Mesendoderm (in vitro differentiated cells): ENCODE results near the gene PPP1CC.
A peak's percentile ranks its signal among the peaks of the same experiment; 100 is the strongest.

ENCODE experiments used
- DNase-seq: peaks from one replicate; pipeline ENCODE4 v3.0.0; 2013
- H2AK5ac ChIP-seq: 2 replicates; pipeline ENCODE4 v1.6.1; 2013; ENCODE audit warnings: low read length, inconsistent platforms
- H2BK120ac ChIP-seq: 2 replicates; pipeline ENCODE4 v1.6.1; 2013; ENCODE audit warnings: low read depth, mild to moderate bottlenecking, low read length, moderate library complexity, mixed read lengths
- H2BK15ac ChIP-seq: replicated peaks from 2 replicates; pipeline ENCODE4 v1.6.1; 2013; ENCODE audit warnings: low read depth, mild to moderate bottlenecking, moderate library complexity
- H2BK5ac ChIP-seq: 2 replicates; pipeline ENCODE4 v1.6.1; 2013; ENCODE audit warnings: low read length, inconsistent platforms
- H3K18ac ChIP-seq: 2 replicates; pipeline ENCODE4 v1.6.1; 2013; ENCODE audit warnings: mild to moderate bottlenecking, low read length, mixed read lengths
- H3K23ac ChIP-seq: one replicate; pipeline ENCODE4 v1.6.1; 2013; ENCODE audit warnings: low read length
- H3K27ac ChIP-seq: 2 replicates; pipeline ENCODE4 v1.5.1; 2013; ENCODE audit warnings: low read depth, mild to moderate bottlenecking, inconsistent platforms, low read length, moderate library complexity
- H3K27me3 ChIP-seq: 2 replicates; pipeline ENCODE4 v1.6.1; 2013; ENCODE audit warnings: low read length, control low read depth, mild to moderate bottlenecking, inconsistent platforms; ENCODE audit not compliant: insufficient read depth, poor library complexity
- H3K36me3 ChIP-seq: 2 replicates; pipeline ENCODE4 v1.6.1; 2013; ENCODE audit warnings: low read length, inconsistent platforms; ENCODE audit not compliant: control insufficient read depth, insufficient read depth
- H3K4ac ChIP-seq: one replicate; pipeline ENCODE4 v1.6.1; 2013; ENCODE audit warnings: low read depth, mild to moderate bottlenecking, low read length, moderate library complexity
- H3K4me1 ChIP-seq: 2 replicates; pipeline ENCODE4 v1.6.1; 2013; ENCODE audit warnings: low read depth, low read length, inconsistent platforms; ENCODE audit not compliant: control insufficient read depth
- H3K4me2 ChIP-seq: 2 replicates; pipeline ENCODE4 v1.6.1; 2013; ENCODE audit warnings: low read length
- H3K4me3 ChIP-seq: 2 replicates; pipeline ENCODE4 v1.5.1; 2013; ENCODE audit warnings: mild to moderate bottlenecking, low read length
- H3K56ac ChIP-seq: one replicate; pipeline ENCODE4 v1.6.1; 2013; ENCODE audit warnings: low read length
- H3K79me1 ChIP-seq: 2 replicates; pipeline ENCODE4 v1.6.1; 2013; ENCODE audit warnings: low read length, inconsistent platforms
- H3K79me2 ChIP-seq: 2 replicates; pipeline ENCODE4 v1.6.1; 2013; ENCODE audit warnings: mild to moderate bottlenecking, low read length; ENCODE audit not compliant: control insufficient read depth, insufficient read depth
- H3K9ac ChIP-seq: 2 replicates; pipeline ENCODE4 v1.6.1; 2013; ENCODE audit warnings: low read length, inconsistent platforms
- H4K5ac ChIP-seq: one replicate; pipeline ENCODE4 v1.6.1; 2013; ENCODE audit warnings: low read length
- H4K8ac ChIP-seq: one replicate; pipeline ENCODE4 v1.6.1; 2013; ENCODE audit warnings: low read depth, mild to moderate bottlenecking, control low read depth, low read length, moderate library complexity
- WGBS: extraction: QIAGEN DNeasy Blood & Tissue Kit; methylation state at CpG from one replicate; pipeline ENCODE4 v1.1.7; 2013; ENCODE audit warnings: low lambda C conversion rate, missing lambda C conversion rate; ENCODE audit not compliant: insufficient coverage; ENCODE audit errors: extremely low coverage; 5-methylcytosine and 5-hydroxymethylcytosine counted together

Gene PPP1CC

DNA sequence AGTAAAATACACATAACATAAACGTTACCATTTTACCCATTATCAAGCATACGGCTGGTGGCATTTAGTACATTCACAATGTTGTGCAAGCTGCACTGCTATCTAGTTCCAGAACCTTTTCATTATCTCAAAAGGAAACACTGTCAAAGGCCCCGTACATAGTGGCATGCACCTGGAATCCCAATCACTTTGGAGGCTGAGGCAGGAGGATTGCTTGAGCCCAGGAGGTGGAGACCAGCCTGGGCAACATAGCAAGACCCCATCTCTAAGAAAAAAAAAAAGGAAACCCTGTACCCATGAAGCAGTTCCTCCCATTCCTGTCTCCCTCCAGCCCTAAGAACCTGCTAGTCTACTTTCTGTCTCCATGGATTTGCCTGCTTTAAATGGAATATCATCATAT, 46.4 kb downstream of the PPP1CC start:
- no peak overlapping the region for H3K4me2 ChIP-seq
- H2BK120ac ChIP-seq, result no peak overlapping the region
- H4K5ac ChIP-seq, result no peak overlapping the region
- H3K4me3 ChIP-seq, result no peak overlapping the region
- no peaks in the 10 kb centered on the region for H3K4me1 ChIP-seq
- H3K56ac ChIP-seq, result no peak overlapping the region
- no peaks in the 10 kb centered on the region for H3K79me1 ChIP-seq
- no peak overlapping the region for H3K23ac ChIP-seq
- no peaks in the 10 kb centered on the region for H3K79me2 ChIP-seq
- H3K4ac ChIP-seq, result no peak overlapping the region
- DNase-seq, result no peak
- H3K18ac ChIP-seq, result no peak overlapping the region
- no peak overlapping the region for H3K27ac ChIP-seq
- H2AK5ac ChIP-seq, result no peak overlapping the region
- no peak overlapping the region for H2BK5ac ChIP-seq
- no peak overlapping the region for H2BK15ac ChIP-seq
- no CpG with 5 or more reads among the region's 3 CpGs for WGBS
- no peak overlapping the region for H3K9ac ChIP-seq
- no peak overlapping the region for H4K8ac ChIP-seq
- no peaks in the 10 kb centered on the region for H3K36me3 ChIP-seq
- H3K27me3 ChIP-seq, result no peaks in the 10 kb centered on the region

DNA sequence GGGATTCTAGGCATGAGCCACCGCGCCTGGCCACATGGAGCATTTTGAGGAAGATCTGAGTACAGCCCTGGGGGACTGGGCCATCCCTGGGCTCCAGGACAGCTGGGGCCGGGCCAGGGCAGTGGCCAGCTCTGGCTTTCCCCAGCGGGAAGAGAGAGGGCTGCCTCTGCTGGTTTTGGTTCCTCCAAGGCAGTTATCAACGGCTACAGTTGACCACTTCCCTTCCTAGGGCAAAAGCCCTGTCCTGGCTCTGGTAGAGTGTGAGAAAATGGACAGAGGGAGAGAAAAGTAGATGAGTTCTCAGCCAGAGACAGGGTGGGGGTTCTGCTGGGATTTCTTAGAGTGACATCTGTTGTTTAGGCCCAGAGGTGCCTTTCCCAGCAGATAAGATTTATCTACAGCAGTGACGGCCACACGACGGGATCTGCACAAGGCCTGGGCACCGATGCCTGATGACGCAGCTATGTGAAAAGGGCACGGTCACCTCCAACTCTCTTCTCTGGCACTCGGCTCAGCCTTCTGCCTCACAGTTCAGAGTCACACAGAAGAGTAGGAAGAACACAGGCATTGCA, 48.3 kb downstream of the PPP1CC start:
- H3K79me1 ChIP-seq, result no peaks in the 10 kb centered on the region
- no peak overlapping the region for H3K23ac ChIP-seq
- DNase-seq, result no peak
- no peak overlapping the region for H4K8ac ChIP-seq
- no peak overlapping the region for H3K4ac ChIP-seq
- H2BK15ac ChIP-seq, result no peak overlapping the region
- H3K18ac ChIP-seq, result no peak overlapping the region
- H3K36me3 ChIP-seq, result no peaks in the 10 kb centered on the region
- H3K27ac ChIP-seq, result peak overlapping the region; percentile 13
- peaks cover 3% of the 10 kb centered on the region for H3K4me1 ChIP-seq
- no peak overlapping the region for H3K9ac ChIP-seq
- H3K4me2 ChIP-seq, result no peak overlapping the region
- no CpG with 5 or more reads among the region's 12 CpGs for WGBS
- no peaks in the 10 kb centered on the region for H3K27me3 ChIP-seq
- H2BK5ac ChIP-seq, result no peak overlapping the region
- H3K79me2 ChIP-seq, result no peaks in the 10 kb centered on the region
- no peak overlapping the region for H3K56ac ChIP-seq
- no peak overlapping the region for H3K4me3 ChIP-seq
- H2BK120ac ChIP-seq, result no peak overlapping the region
- H2AK5ac ChIP-seq, result no peak overlapping the region
- H4K5ac ChIP-seq, result no peak overlapping the region

GRCh38 chr12:110693731-110694130, 49.0 kb downstream of the PPP1CC start:
- H3K36me3 ChIP-seq, result no peaks in the 10 kb centered on the region
- DNase-seq, result no peak

DNA sequence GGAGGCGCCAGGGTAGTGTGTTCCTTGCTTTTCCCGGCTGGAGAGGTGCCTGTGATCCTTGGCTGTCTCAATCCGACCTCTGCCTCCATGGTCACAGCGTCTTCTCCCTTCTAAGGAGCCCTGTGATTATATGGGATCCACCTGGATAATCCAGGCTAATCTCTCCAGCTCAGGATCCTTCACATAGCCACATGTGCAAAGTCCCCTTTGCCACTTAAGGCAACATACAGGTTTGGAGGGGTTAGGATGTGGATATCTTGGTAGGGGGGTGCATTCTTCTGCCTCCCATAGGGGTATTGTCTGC, 52.6 kb downstream of the PPP1CC start:
- H2AK5ac ChIP-seq, result no peak overlapping the region
- H3K79me1 ChIP-seq, result no peaks in the 10 kb centered on the region
- peak overlapping the region; percentile 100 for H3K56ac ChIP-seq
- no peak overlapping the region for H3K18ac ChIP-seq
- H4K5ac ChIP-seq, result no peak overlapping the region
- H3K9ac ChIP-seq, result peak overlapping the region; percentile 95
- H3K79me2 ChIP-seq, result no peaks in the 10 kb centered on the region
- H2BK5ac ChIP-seq, result peak overlapping the region; percentile 73
- no peak overlapping the region for H3K23ac ChIP-seq
- H3K36me3 ChIP-seq, result no peaks in the 10 kb centered on the region
- no peak overlapping the region for H3K27ac ChIP-seq
- H3K4me1 ChIP-seq, result peaks cover 6% of the 10 kb centered on the region
- peak overlapping the region; percentile 22 for H3K4me2 ChIP-seq
- no peaks in the 10 kb centered on the region for H3K27me3 ChIP-seq
- H3K4ac ChIP-seq, result no peak overlapping the region
- H4K8ac ChIP-seq, result no peak overlapping the region
- no peak overlapping the region for H3K4me3 ChIP-seq
- DNase-seq, result no peak
- H2BK15ac ChIP-seq, result no peak overlapping the region
- WGBS, result no CpG with 5 or more reads among the region's 4 CpGs
- no peak overlapping the region for H2BK120ac ChIP-seq

More at GRCh38 chr12:110693731-110694130, 49.0 kb downstream of the PPP1CC start:
- Histone ChIP-seq H3K4me2 (no peak overlapping the region), H2BK5ac (no peak overlapping the region), H2BK15ac (no peak overlapping the region), H4K8ac (no peak overlapping the region), H3K23ac (no peak overlapping the region), H3K27me3 (no peaks in the 10 kb centered on the region), H3K27ac (no peak overlapping the region), H3K4ac (no peak overlapping the region), H2AK5ac (no peak overlapping the region), H3K4me3 (no peak overlapping the region), H3K79me1 (no peaks in the 10 kb centered on the region), H4K5ac (no peak overlapping the region), H3K79me2 (no peaks in the 10 kb centered on the region), H3K4me1 (peaks cover 3% of the 10 kb centered on the region), H3K56ac (no peak overlapping the region), H2BK120ac (no peak overlapping the region), H3K9ac (no peak overlapping the region), H3K18ac (no peak overlapping the region)
- WGBS, result no CpG with 5 or more reads among the region's 7 CpGs

DNA sequence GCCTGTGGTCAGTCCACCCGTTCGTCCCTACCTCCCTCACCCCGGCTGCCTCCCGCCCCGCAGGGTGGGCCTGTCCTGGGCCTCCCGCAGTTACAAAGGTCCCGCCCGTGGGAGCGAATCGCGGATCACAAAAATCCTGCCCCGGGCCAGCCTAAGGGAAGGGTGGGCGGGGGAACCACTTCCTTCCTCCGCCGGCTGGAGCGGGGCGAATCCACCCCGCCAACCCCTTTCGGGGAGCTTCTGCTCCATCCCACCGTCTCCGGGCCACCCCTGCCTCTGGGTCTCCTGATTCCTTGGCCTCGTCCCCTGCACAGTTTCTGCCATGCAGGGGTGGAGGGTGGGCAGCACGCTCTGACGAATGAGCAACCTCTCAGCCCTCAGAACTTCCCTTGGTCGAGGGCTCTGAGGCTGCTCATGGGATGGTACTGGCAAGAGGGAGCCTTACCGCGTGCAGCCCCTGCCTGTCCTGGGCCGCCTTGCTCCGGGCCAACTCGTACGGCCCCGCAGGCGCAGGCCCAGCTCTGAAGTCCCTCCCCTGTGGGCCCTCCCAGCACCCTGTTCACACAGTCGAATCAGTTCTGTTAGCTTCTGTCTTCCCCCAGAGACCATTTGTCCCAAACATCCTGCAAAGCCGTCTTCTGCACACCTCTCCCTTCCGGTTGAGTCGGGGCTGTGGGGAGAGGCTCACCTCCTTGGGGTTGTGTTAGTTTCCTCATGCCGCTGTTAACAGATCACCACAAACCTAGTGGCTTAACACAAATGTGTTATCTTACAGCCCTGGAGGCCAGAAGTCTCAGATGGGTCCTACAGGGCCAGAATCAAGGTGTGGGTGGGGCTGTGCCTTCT, 53.2 kb downstream of the PPP1CC start:
- H3K4ac ChIP-seq, result peak overlapping the region; percentile 26
- peak overlapping the region; percentile 100 for H3K56ac ChIP-seq
- H3K4me1 ChIP-seq, result peaks cover 6% of the 10 kb centered on the region
- no peak overlapping the region for H2BK15ac ChIP-seq
- peak overlapping the region; percentile 86 for H3K27ac ChIP-seq
- H4K5ac ChIP-seq, result no peak overlapping the region
- H3K4me3 ChIP-seq, result peak overlapping the region; percentile 40
- H3K36me3 ChIP-seq, result no peaks in the 10 kb centered on the region
- H3K27me3 ChIP-seq, result no peaks in the 10 kb centered on the region
- peak overlapping the region; percentile 44 for H3K18ac ChIP-seq
- H2BK120ac ChIP-seq, result no peak overlapping the region
- H3K23ac ChIP-seq, result no peak overlapping the region
- H3K79me1 ChIP-seq, result no peaks in the 10 kb centered on the region
- H3K4me2 ChIP-seq, result peak overlapping the region; percentile 96
- no CpG with 5 or more reads among the region's 38 CpGs for WGBS
- no peak overlapping the region for H4K8ac ChIP-seq
- no peak overlapping the region for H2AK5ac ChIP-seq
- DNase-seq, result peak; percentile 87
- H3K79me2 ChIP-seq, result no peaks in the 10 kb centered on the region
- peak overlapping the region; percentile 99 for H2BK5ac ChIP-seq
- peak overlapping the region; percentile 95 for H3K9ac ChIP-seq
